Measurements from ENCODE around the gene TAF5L. TPM values are rescaled to one million over a fixed set of nuclear protein-coding genes. Genes with fewer than 3 reads are reported as not detected.

Gene TAF5L
- total and polyA plus RNA-seq, 2 experiments from 2014 or later: 5.6 to 17.6 TPM

DNA sequence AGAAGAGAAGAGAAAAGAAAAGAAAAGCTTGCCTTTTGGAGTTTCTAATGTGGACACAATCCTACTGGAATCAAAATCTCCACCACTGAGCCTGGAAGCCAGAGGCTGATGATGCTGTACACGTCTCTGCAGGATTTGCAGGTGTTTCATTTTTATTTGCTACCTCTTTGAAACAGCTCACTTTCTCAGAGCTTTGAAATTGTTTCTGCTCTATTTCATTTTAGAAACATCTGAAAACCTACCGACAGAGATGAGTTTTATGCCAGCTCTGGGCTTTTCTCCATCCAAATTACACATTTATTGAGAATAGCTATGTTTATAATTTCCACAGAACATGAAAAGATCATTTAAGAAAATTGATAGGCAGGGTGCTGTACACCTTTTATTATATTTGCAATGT lies 46.3 kb upstream of the TAF5L start:
- DNase-seq (ENCODE audit: low spot score) (no peak), ATAC-seq (no peak)
- TF ChIP-seq STAT1 (IDR thresholded peaks at IDR 0.05; ENCODE audit: unreplicated experiment): no peak
- TF ChIP-seq, protein P1, sequence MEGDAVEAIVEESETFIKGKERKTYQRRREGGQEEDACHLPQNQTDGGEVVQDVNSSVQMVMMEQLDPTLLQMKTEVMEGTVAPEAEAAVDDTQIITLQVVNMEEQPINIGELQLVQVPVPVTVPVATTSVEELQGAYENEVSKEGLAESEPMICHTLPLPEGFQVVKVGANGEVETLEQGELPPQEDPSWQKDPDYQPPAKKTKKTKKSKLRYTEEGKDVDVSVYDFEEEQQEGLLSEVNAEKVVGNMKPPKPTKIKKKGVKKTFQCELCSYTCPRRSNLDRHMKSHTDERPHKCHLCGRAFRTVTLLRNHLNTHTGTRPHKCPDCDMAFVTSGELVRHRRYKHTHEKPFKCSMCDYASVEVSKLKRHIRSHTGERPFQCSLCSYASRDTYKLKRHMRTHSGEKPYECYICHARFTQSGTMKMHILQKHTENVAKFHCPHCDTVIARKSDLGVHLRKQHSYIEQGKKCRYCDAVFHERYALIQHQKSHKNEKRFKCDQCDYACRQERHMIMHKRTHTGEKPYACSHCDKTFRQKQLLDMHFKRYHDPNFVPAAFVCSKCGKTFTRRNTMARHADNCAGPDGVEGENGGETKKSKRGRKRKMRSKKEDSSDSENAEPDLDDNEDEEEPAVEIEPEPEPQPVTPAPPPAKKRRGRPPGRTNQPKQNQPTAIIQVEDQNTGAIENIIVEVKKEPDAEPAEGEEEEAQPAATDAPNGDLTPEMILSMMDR (conservative IDR thresholded peaks at IDR 0.05; ENCODE audit: low read depth in 2 of 2): no peak
- no peak for TF ChIP-seq EZH2phosphoT487 (IDR thresholded peaks at IDR 0.05; ENCODE audit: unreplicated experiment)
- TF ChIP-seq, protein P2, sequence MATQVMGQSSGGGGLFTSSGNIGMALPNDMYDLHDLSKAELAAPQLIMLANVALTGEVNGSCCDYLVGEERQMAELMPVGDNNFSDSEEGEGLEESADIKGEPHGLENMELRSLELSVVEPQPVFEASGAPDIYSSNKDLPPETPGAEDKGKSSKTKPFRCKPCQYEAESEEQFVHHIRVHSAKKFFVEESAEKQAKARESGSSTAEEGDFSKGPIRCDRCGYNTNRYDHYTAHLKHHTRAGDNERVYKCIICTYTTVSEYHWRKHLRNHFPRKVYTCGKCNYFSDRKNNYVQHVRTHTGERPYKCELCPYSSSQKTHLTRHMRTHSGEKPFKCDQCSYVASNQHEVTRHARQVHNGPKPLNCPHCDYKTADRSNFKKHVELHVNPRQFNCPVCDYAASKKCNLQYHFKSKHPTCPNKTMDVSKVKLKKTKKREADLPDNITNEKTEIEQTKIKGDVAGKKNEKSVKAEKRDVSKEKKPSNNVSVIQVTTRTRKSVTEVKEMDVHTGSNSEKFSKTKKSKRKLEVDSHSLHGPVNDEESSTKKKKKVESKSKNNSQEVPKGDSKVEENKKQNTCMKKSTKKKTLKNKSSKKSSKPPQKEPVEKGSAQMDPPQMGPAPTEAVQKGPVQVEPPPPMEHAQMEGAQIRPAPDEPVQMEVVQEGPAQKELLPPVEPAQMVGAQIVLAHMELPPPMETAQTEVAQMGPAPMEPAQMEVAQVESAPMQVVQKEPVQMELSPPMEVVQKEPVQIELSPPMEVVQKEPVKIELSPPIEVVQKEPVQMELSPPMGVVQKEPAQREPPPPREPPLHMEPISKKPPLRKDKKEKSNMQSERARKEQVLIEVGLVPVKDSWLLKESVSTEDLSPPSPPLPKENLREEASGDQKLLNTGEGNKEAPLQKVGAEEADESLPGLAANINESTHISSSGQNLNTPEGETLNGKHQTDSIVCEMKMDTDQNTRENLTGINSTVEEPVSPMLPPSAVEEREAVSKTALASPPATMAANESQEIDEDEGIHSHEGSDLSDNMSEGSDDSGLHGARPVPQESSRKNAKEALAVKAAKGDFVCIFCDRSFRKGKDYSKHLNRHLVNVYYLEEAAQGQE (IDR thresholded peaks at IDR 0.05; ENCODE audit: unreplicated experiment): no peak
- no peak for TF ChIP-seq NANOG (IDR thresholded peaks at IDR 0.05; ENCODE audit: borderline replicate concordance)
- TF ChIP-seq, protein P3, sequence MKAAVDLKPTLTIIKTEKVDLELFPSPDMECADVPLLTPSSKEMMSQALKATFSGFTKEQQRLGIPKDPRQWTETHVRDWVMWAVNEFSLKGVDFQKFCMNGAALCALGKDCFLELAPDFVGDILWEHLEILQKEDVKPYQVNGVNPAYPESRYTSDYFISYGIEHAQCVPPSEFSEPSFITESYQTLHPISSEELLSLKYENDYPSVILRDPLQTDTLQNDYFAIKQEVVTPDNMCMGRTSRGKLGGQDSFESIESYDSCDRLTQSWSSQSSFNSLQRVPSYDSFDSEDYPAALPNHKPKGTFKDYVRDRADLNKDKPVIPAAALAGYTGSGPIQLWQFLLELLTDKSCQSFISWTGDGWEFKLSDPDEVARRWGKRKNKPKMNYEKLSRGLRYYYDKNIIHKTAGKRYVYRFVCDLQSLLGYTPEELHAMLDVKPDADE (IDR thresholded peaks at IDR 0.05): no peak
- no peak for TF ChIP-seq EZH2 (IDR thresholded peaks at IDR 0.05; ENCODE audit: low read depth, unreplicated experiment)
- TF ChIP-seq JUNB (IDR thresholded peaks at IDR 0.05; ENCODE audit: unreplicated experiment): no peak
- TF ChIP-seq, protein P4, sequence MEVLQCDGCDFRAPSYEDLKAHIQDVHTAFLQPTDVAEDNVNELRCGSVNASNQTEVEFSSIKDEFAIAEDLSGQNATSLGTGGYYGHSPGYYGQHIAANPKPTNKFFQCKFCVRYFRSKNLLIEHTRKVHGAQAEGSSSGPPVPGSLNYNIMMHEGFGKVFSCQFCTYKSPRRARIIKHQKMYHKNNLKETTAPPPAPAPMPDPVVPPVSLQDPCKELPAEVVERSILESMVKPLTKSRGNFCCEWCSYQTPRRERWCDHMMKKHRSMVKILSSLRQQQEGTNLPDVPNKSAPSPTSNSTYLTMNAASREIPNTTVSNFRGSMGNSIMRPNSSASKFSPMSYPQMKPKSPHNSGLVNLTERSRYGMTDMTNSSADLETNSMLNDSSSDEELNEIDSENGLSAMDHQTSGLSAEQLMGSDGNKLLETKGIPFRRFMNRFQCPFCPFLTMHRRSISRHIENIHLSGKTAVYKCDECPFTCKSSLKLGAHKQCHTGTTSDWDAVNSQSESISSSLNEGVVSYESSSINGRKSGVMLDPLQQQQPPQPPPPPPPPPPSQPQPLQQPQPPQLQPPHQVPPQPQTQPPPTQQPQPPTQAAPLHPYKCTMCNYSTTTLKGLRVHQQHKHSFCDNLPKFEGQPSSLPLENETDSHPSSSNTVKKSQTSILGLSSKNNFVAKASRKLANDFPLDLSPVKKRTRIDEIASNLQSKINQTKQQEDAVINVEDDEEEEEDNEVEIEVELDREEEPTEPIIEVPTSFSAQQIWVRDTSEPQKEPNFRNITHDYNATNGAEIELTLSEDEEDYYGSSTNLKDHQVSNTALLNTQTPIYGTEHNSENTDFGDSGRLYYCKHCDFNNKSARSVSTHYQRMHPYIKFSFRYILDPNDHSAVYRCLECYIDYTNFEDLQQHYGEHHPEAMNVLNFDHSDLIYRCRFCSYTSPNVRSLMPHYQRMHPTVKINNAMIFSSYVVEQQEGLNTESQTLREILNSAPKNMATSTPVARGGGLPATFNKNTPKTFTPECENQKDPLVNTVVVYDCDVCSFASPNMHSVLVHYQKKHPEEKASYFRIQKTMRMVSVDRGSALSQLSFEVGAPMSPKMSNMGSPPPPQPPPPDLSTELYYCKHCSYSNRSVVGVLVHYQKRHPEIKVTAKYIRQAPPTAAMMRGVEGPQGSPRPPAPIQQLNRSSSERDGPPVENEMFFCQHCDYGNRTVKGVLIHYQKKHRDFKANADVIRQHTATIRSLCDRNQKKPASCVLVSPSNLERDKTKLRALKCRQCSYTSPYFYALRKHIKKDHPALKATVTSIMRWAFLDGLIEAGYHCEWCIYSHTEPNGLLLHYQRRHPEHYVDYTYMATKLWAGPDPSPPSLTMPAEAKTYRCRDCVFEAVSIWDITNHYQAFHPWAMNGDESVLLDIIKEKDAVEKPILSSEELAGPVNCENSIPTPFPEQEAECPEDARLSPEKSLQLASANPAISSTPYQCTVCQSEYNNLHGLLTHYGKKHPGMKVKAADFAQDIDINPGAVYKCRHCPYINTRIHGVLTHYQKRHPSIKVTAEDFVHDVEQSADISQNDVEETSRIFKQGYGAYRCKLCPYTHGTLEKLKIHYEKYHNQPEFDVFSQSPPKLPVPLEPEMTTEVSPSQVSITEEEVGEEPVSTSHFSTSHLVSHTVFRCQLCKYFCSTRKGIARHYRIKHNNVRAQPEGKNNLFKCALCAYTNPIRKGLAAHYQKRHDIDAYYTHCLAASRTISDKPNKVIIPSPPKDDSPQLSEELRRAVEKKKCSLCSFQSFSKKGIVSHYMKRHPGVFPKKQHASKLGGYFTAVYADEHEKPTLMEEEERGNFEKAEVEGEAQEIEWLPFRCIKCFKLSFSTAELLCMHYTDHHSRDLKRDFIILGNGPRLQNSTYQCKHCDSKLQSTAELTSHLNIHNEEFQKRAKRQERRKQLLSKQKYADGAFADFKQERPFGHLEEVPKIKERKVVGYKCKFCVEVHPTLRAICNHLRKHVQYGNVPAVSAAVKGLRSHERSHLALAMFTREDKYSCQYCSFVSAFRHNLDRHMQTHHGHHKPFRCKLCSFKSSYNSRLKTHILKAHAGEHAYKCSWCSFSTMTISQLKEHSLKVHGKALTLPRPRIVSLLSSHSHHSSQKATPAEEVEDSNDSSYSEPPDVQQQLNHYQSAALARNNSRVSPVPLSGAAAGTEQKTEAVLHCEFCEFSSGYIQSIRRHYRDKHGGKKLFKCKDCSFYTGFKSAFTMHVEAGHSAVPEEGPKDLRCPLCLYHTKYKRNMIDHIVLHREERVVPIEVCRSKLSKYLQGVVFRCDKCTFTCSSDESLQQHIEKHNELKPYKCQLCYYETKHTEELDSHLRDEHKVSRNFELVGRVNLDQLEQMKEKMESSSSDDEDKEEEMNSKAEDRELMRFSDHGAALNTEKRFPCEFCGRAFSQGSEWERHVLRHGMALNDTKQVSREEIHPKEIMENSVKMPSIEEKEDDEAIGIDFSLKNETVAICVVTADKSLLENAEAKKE (CRISPR knock-in tag; IDR thresholded peaks at IDR 0.05): no peak
- TF ChIP-seq POLR2AphosphoS5 (IDR thresholded peaks at IDR 0.05; ENCODE audit: low read depth): no peak
- TF ChIP-seq ZNF114 (CRISPR knock-in tag; IDR thresholded peaks at IDR 0.05): no peak
- TF ChIP-seq CREB1 (CRISPR knock-in tag; IDR thresholded peaks at IDR 0.05; ENCODE audit: low read depth): no peak
- no peak for TF ChIP-seq ZNF331 (CRISPR knock-in tag; IDR thresholded peaks at IDR 0.05; ENCODE audit: low read depth)
- Histone ChIP-seq H3K4me2 (no peak overlapping the region), H3K4me3 (no peak overlapping the region), H3F3A (replicated peaks; ENCODE audit: low read depth) (no peaks in the 10 kb centered on the region), H3K79me2 (replicated peaks; ENCODE audit: insufficient read depth) (no peaks in the 10 kb centered on the region), H3K4me1 (ENCODE audit: insufficient read depth) (no peaks in the 10 kb centered on the region), H3K27ac (ENCODE audit: low read depth) (no peak overlapping the region), H3K27me3 (ENCODE audit: insufficient read depth) (no peaks in the 10 kb centered on the region), H3K36me3 (ENCODE audit: insufficient read depth) (no peaks in the 10 kb centered on the region), H2AFZ (no peak overlapping the region), H4K20me1 (replicated peaks; ENCODE audit: insufficient read depth) (no peaks in the 10 kb centered on the region), H3K9me2 (ENCODE audit: insufficient read depth) (no peaks in the 10 kb centered on the region)
- H3K27me3 Mint-ChIP-seq (ENCODE audit: insufficient read depth, low read depth, poor library complexity): peaks cover under 1% of the 10 kb centered on the region
- H3K9me3 Mint-ChIP-seq: no peaks in the 10 kb centered on the region
- no peaks in the 10 kb centered on the region for H3K36me3 Mint-ChIP-seq (ENCODE audit: low read depth)
- no peak overlapping the region for H3K27ac Mint-ChIP-seq
- no peak overlapping the region for H3K4me3 Mint-ChIP-seq
- H3K4me1 Mint-ChIP-seq: no peaks in the 10 kb centered on the region; the same call in 2 of the 3 replicates

All from GM23338 (cell line).